Esophagus (tissue), 2 donors: ENCODE data around the gene PRKAA1. TPM values are rescaled to one million over a fixed set of nuclear protein-coding genes. Genes with fewer than 3 reads are reported as not detected.
"Not testable (repeated sequence)": the region's sequence is repeated elsewhere in the genome, so short reads cannot be mapped to it uniquely, and the experiment has no call there.

Source experiments
- H3K27ac ChIP-seq, 2 donors: one replicate each; pipeline ENCODE4 v1.5.1; 2013; ENCODE audit warnings: low read depth in 2 of 2, mild to moderate bottlenecking in 2 of 2, inconsistent platforms in 1 of 2, low read length in 1 of 2, moderate library complexity in 1 of 2
- H3K27me3 ChIP-seq, 2 donors: one replicate each; pipeline ENCODE4 v1.6.1; 2013; ENCODE audit warnings: low read length in 2 of 2, control low read depth in 1 of 2, mild to moderate bottlenecking in 1 of 2; ENCODE audit not compliant: insufficient read depth in 2 of 2, control insufficient read depth in 1 of 2
- H3K36me3 ChIP-seq, 2 donors: one replicate each; pipeline ENCODE4 v1.6.1; 2013; ENCODE audit warnings: low read length in 1 of 2; ENCODE audit not compliant: control insufficient read depth in 2 of 2, insufficient read depth in 2 of 2
- H3K4me1 ChIP-seq, 2 donors: one replicate each; pipeline ENCODE4 v1.6.1; 2013; ENCODE audit warnings: low read length in 1 of 2; ENCODE audit not compliant: control insufficient read depth in 2 of 2, insufficient read depth in 2 of 2
- H3K4me3 ChIP-seq, 2 donors: one replicate each; pipeline ENCODE4 v1.5.1; 2013; ENCODE audit warnings: low read length in 2 of 2, mild to moderate bottlenecking in 2 of 2, low read depth in 1 of 2, moderate library complexity in 1 of 2
- H3K9me3 ChIP-seq, 2 donors: one replicate each; pipeline ENCODE4 v1.6.1; 2013; ENCODE audit warnings: mild to moderate bottlenecking in 2 of 2, low read depth in 1 of 2, low read length in 1 of 2, moderate library complexity in 1 of 2; ENCODE audit not compliant: control insufficient read depth in 2 of 2, insufficient read depth in 1 of 2
- WGBS, 2 donors: extraction: QIAGEN DNeasy Blood & Tissue Kit; methylation state at CpG; one replicate each; pipeline ENCODE4 v1.1.7; 2013; 5-methylcytosine and 5-hydroxymethylcytosine counted together
- polyA plus RNA-seq, 2 donors: library from polyadenylated mRNA; stranded (reverse); fragments of 200-250 nt; gene quantifications; one replicate each; pipeline ENCODE4 v1.2.3, GENCODE V29; 2013
- donor health status: healthy with polysubstance abuse.
- donor health status: Bipolar disorder and iron deficiency.

The PRKAA1 gene
- polyA plus RNA-seq, 2 donors = 13.6 to 15.7 TPM

DNA sequence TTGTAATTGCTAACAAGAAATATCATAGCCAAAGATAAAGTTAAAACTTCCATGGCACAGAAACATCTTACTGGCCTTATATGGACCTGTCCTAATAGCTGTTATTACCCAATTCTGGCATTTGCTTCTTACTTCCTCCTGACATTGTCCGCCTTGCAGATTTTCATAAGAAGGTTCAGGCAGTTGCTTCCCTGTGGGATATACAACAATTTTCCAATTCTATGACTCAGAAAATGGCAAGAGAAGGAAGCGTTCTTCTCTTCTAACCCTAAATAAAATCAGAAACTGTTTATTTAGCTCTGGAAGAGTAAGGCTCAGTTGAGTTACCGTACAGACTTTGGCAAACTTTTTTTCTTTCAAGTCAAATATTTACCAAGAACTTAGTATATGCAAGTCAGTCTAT lies 1.7 kb downstream of the PRKAA1 start:
- H3K4me1 ChIP-seq = no peaks in the 10 kb centered on the region
- no peaks in the 10 kb centered on the region for H3K36me3 ChIP-seq
- H3K9me3 ChIP-seq = no peaks in the 10 kb centered on the region
- H3K4me3 ChIP-seq = peak overlapping the region in 1 of 2 donors; percentile 94
- WGBS, 2 donors = 17% methylated on average over 3 of the region's 3 CpGs
- H3K27me3 ChIP-seq = no peaks in the 10 kb centered on the region
- H3K27ac ChIP-seq = no peak overlapping the region

DNA sequence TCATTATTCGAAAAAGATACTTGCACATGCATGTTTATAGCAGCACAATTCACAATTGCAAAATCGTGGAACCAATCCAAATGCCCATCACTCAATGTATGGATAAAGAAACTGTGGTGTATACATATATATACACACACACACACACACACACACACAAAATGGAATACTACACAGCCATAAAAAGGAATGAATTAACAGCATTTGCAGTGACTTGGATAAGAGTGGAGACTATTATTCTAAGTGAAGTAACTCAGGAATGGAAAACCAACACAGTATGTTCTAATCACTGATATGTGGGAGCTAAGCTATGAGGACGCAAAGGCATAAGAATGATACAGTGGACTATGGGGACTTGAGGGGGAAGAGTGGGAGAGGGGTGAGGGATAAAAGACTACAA lies 3.3 kb downstream of the PRKAA1 start:
- not testable (repeated sequence) for H3K27ac ChIP-seq, H3K4me1 ChIP-seq, H3K27me3 ChIP-seq, H3K36me3 ChIP-seq, H3K9me3 ChIP-seq, H3K4me3 ChIP-seq
- WGBS, 2 donors = 75 to 92% methylated on average over 3 of the region's 3 CpGs

DNA sequence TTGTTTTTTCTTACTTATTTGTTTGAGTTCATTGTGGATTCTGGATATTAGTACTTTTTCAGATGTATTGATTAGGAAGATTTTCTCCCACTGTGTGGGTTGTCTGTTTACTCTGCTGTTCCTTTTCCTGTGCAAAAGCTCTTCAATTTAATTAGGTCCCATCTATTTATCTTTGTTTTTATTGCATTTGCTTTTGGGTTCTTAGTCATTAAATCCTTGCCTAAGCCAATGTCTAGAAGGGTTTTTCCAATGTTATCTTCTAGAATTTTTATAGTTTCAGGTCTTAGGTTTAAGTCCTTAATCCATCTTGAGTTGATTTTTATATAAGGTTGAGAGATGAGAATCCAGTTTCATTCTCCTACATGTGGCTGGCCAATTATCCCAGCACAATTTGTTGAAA lies 3.8 kb downstream of the PRKAA1 start:
- not testable (repeated sequence) for H3K27ac ChIP-seq, H3K9me3 ChIP-seq, H3K4me3 ChIP-seq, H3K4me1 ChIP-seq, H3K27me3 ChIP-seq, H3K36me3 ChIP-seq

DNA sequence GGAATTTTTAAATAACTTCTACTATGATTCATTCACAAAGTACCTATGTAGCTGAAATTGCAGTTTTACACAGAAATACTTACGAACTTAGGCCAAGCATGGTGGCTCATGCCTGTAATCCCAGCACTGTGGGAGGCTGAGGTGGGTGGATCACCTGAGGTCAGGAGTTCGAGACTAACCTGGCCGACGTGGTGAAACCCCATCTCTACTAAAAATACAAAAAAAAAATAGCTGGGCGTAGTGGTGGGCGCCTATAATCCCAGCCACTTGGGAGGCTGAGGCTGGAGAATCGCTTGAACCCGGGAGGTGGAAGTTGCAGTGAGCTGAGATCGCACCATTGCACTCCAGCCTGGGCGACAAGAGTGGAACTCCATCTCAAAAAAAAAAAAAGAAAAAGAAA lies 5.5 kb downstream of the PRKAA1 start:
- H3K36me3 ChIP-seq, H3K27ac ChIP-seq, H3K4me3 ChIP-seq, H3K4me1 ChIP-seq, H3K9me3 ChIP-seq, H3K27me3 ChIP-seq: not testable (repeated sequence)
- WGBS, 2 donors = 96 to 97% methylated on average over 10 of the region's 10 CpGs

DNA sequence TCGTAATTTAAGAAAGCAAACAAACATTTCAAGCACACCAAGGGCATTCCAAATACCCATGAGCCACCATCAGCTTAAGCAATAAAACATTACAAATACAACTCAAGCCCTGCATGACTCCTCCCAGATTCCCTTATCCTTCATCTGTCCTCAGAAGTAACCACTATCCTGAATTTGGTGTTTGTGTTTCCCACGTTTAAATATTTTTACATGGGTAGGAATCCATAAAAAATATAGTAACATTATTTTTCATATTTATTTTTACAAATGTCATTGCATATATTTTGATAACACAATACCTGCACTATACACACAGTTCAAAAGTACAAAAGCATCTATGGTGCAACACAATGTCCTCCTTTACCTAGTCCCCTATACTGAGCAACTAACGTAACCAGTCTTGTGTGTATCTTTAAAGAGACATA lies 6.4 kb downstream of the PRKAA1 start:
- 42 to 53% methylated on average over 3 of the region's 3 CpGs for WGBS, 2 donors
- H3K27ac ChIP-seq = no peak overlapping the region
- H3K9me3 ChIP-seq = no peaks in the 10 kb centered on the region
- no peaks in the 10 kb centered on the region for H3K36me3 ChIP-seq
- no peak overlapping the region for H3K4me3 ChIP-seq
- H3K27me3 ChIP-seq = no peaks in the 10 kb centered on the region
- H3K4me1 ChIP-seq = no peaks in the 10 kb centered on the region

DNA sequence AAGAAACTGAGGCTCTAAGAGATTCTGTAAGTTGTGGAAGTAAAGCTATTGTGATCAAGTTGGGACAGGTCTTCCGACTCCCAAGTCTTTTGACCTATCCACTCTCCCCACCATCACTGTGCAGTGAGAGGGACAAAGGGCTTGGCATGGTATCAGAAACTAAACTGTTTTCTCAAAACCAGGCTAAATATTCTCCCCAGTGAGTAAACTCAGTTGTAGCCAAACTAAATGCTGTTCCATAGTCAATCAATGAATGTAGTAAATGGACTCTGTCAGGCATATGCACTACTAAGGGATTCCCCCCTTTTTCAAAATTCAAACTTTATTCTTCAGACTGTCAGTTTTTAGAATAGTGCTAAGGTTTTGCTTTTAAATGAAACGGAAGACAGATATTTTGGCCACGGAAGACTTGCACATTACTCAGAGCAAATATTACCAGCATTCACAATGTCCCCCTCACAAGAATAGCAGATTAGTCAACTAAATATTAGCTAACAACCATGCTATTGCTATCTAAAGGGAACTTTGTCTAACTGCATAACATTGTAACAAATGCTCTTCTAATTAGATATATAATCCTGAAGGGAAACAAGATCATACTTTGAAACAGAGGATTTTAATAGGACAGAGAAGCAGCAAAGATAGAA lies 7.1 kb downstream of the PRKAA1 start:
- Histone ChIP-seq H3K36me3 (no peaks in the 10 kb centered on the region), H3K4me3 (no peak overlapping the region), H3K9me3 (no peaks in the 10 kb centered on the region), H3K27ac (no peak overlapping the region), H3K27me3 (no peaks in the 10 kb centered on the region), H3K4me1 (no peaks in the 10 kb centered on the region)
- WGBS, 2 donors = 45 to 51% methylated on average over 3 of the region's 3 CpGs

DNA sequence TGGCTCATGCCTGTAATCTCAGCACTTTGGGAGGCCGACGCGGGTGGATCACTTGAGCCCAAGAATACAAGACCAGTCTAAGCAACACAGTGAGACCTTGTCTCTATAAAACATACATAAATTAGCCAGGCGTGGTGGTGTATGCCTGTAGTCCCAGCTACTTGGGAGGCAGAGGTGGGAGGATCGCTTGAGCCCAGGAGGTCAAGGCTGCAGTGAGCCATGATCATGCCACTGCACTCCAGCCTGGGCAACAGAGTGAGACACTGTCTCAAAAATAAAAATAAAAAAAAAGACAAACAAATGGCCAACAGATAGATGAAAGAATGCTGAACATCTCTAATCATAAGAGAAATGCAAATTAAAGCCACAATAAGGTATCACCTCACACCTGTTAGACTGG lies 9.2 kb downstream of the PRKAA1 start:
- not testable (repeated sequence) for H3K27ac ChIP-seq, H3K4me1 ChIP-seq, H3K36me3 ChIP-seq, H3K4me3 ChIP-seq, H3K27me3 ChIP-seq, H3K9me3 ChIP-seq
- WGBS, 2 donors = 95 to 98% methylated on average over 5 of the region's 5 CpGs

DNA sequence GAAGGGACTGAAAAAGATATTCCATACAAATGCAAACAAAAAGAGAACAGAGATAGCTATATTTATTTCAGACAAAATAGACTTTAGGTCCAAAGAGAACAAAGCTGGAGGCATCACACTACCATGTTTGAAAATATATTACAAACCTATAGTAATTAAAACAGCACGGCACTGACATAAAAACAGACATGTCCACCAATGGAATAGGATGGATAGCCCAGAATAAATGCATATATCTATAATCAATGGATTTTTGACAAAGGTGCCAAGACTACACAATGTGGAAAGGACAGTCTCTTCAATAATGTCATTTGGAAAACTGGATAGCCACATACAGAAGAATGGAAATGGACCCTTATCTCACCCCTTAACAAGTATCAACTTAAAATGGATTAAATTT lies 10.2 kb downstream of the PRKAA1 start:
- 98 to 100% methylated on average over 1 of the region's 1 CpG for WGBS, 2 donors
- H3K4me1 ChIP-seq = no peaks in the 10 kb centered on the region
- no peak overlapping the region for H3K4me3 ChIP-seq
- H3K27me3 ChIP-seq = no peaks in the 10 kb centered on the region
- H3K27ac ChIP-seq = no peak overlapping the region
- H3K9me3 ChIP-seq = no peaks in the 10 kb centered on the region
- no peaks in the 10 kb centered on the region for H3K36me3 ChIP-seq

DNA sequence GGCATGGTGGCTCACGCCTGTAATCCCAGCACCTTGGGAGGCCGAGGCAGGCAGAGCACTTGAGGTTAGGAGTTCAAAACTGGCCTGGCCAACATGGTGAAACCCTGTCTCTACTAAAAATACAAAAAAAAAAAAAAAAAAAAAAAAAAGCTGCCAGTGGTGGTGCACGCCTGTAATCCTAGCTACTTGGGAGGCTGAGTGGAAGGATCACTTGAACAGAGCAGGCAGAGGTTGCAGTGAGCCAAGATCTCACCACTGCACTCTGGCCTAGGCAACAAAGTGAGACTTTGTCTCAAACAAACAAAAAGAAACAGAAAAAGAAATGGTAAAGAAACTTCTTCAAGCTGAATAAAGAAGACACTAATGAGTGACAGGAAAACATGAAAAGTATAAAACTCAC lies 11.5 kb downstream of the PRKAA1 start:
- 99 to 100% methylated on average over 3 of the region's 3 CpGs for WGBS, 2 donors
- H3K36me3 ChIP-seq, H3K4me1 ChIP-seq, H3K27me3 ChIP-seq, H3K27ac ChIP-seq, H3K4me3 ChIP-seq, H3K9me3 ChIP-seq: not testable (repeated sequence)

DNA sequence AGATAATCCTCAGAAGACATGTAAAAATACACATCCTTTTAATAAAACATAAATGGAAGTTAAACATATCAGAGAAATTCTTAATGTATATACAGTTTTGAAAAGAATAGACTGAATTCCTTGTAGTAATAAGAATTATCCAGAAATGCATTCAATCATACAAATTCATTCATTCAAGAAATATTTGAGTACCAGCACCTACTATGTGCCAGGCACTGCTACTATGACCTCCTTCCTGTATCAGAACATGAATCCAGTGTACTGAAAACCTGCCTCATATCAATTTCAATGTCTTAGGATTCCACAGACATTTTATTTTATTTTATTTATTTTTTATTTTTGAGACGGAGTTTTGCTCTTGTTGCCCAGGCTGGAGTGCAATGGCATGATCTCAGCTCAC lies 13.3 kb downstream of the PRKAA1 start:
- 81 to 86% methylated on average over 1 of the region's 1 CpG for WGBS, 2 donors

More for the DNA sequence above, 13.3 kb downstream of the PRKAA1 start:
- Histone ChIP-seq H3K36me3 (no peaks in the 10 kb centered on the region), H3K4me1 (peaks cover 0 to 3% of the 10 kb centered on the region in 2 donors), H3K9me3 (no peaks in the 10 kb centered on the region), H3K27ac (no peak overlapping the region), H3K4me3 (no peak overlapping the region), H3K27me3 (no peaks in the 10 kb centered on the region)
